ENCODE data around the gene VAX1. TPM values are rescaled to one million over a fixed set of nuclear protein-coding genes. Genes with fewer than 3 reads are reported as not detected.

The VAX1 gene
- total and polyA plus RNA-seq, 2 donors from 2014 or later, result not detected

DNA sequence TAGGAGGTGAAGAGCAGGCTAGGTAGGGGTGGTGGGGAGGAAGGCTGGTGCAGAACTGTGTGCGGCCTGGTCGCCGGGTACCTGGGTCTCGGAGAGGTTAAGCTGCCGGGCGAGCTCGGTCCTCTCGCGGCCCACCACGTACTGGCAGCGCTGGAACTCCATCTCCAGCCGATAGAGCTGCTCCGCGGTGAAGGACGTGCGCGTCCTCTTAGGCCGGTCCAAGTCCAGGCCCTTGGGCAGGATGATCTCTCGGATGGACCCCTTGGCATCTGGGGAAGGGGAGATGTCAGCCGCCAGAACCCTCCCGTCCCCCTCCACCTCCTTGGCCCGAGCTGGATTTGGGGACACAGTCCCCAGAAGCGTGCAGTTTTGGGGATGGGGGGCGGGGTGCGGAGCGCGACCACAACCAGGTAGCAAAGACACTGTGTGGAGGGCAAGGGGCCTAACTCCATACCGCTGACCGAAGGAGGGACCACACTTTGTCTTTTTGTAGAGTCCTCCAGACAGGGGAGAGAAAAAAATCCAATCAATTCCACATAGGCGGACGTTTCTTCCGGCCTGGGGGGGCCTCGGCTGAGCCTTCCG, 1.6 kb downstream of the VAX1 start:
- FAIRE-seq, result no peak
- H3K9ac ChIP-seq (ENCODE audit: low read length in 3 of 3), result no peak overlapping the region
- H3K27me3 ChIP-seq (ENCODE audit: control insufficient read depth, insufficient read depth, low read length), result peaks cover 64% of the 10 kb centered on the region
- H3K27ac ChIP-seq (ENCODE audit: low read depth in 2 of 2, low read length in 2 of 2), result no peak overlapping the region
- intact Hi-C loops (cut with DNase I), result no loop called here
- H3K36me3 ChIP-seq (ENCODE audit: control insufficient read depth in 2 of 3, insufficient read depth in 3 of 3, low read length in 3 of 3), result no peaks in the 10 kb centered on the region
- DNase-seq, result no peak
- peaks cover 0 to 11% (median 10%) of the 10 kb centered on the region in 3 donors for H3K4me1 ChIP-seq (ENCODE audit: control insufficient read depth in 2 of 3, insufficient read depth in 2 of 3, low read depth in 1 of 3, low read length in 3 of 3)
- H3K4me3 ChIP-seq (ENCODE audit: low read length in 3 of 3), result no peak overlapping the region
- TF ChIP-seq, protein P1, sequence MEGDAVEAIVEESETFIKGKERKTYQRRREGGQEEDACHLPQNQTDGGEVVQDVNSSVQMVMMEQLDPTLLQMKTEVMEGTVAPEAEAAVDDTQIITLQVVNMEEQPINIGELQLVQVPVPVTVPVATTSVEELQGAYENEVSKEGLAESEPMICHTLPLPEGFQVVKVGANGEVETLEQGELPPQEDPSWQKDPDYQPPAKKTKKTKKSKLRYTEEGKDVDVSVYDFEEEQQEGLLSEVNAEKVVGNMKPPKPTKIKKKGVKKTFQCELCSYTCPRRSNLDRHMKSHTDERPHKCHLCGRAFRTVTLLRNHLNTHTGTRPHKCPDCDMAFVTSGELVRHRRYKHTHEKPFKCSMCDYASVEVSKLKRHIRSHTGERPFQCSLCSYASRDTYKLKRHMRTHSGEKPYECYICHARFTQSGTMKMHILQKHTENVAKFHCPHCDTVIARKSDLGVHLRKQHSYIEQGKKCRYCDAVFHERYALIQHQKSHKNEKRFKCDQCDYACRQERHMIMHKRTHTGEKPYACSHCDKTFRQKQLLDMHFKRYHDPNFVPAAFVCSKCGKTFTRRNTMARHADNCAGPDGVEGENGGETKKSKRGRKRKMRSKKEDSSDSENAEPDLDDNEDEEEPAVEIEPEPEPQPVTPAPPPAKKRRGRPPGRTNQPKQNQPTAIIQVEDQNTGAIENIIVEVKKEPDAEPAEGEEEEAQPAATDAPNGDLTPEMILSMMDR (IDR thresholded peaks at IDR 0.05; ENCODE audit: borderline replicate concordance, extremely low read depth, insufficient read depth), result no peak
- H3K9me3 ChIP-seq (ENCODE audit: control insufficient read depth in 2 of 3, insufficient read depth in 1 of 3, low read length in 3 of 3), result no peaks in the 10 kb centered on the region

DNA sequence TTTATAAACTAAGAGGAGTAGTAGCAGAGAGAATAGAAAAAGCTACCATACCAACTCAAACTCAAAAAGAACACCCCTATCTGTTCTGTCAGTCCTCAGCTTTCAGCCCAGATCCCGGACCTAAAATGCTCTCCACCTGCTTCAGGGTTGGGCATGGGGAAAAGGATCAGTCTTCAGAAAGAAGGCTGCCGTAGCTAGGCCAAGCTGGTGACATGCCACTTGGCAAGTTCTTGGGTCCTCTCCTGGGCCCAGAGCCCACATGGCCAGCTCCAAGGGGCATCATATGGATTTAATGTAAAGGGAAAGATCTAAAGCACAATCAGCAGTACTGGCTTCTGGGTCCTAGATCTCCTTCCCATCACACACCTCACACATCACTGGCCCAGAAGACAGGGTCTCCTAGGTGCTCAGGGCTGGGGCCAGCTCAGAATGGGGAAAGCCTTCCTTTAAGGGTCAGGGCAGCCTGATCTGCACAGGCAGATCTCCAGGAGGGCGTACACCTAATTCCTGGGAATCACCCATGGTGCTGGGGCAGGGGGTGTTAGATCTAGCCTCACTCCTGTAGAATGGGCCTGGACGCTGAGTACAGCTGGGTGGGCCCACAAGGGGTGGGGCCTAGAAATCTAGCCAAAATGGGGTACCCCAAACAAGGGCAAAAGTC, 2.5 kb downstream of the VAX1 start:
- Histone ChIP-seq H3K9me3 (ENCODE audit: control insufficient read depth in 2 of 3, insufficient read depth in 1 of 3, low read length in 3 of 3) (no peaks in the 10 kb centered on the region), H3K27me3 (ENCODE audit: control insufficient read depth, insufficient read depth, low read length) (peaks cover 65% of the 10 kb centered on the region), H3K4me1 (ENCODE audit: control insufficient read depth in 2 of 3, insufficient read depth in 2 of 3, low read depth in 1 of 3, low read length in 3 of 3) (peaks cover 0 to 15% (median 10%) of the 10 kb centered on the region in 3 donors), H3K27ac (ENCODE audit: low read depth in 2 of 2, low read length in 2 of 2) (no peak overlapping the region), H3K36me3 (ENCODE audit: control insufficient read depth in 2 of 3, insufficient read depth in 3 of 3, low read length in 3 of 3) (no peaks in the 10 kb centered on the region), H3K4me3 (ENCODE audit: low read length in 3 of 3) (no peak overlapping the region), H3K9ac (ENCODE audit: low read length in 3 of 3) (no peak overlapping the region)
- no peak for FAIRE-seq
- TF ChIP-seq, protein P1 (IDR thresholded peaks at IDR 0.05; ENCODE audit: borderline replicate concordance, extremely low read depth, insufficient read depth), result no peak
- intact Hi-C loops (cut with DNase I), result no loop called here
- DNase-seq, result no peak

DNA sequence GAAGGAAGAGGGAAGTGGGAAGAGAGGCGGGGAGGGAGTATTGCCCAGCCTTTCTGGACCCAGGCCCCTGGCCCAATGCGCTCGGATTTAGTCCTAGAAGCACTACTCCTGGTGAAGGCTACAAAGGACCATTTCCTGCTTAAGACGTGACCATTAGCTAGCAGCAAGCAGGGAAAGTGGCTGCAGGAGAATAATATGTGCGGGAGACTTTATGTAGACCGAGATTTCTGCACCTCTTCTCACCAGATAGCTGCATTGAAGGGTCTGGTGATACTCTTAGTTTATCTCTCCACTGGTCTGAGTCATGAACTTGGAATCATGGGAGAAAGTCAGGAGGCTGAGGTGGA, 3.1 kb downstream of the VAX1 start:
- Histone ChIP-seq H3K4me3 (ENCODE audit: low read length in 3 of 3) (no peak overlapping the region), H3K27me3 (ENCODE audit: control insufficient read depth, insufficient read depth, low read length) (peaks cover 67% of the 10 kb centered on the region), H3K27ac (ENCODE audit: low read depth in 2 of 2, low read length in 2 of 2) (no peak overlapping the region), H3K36me3 (ENCODE audit: control insufficient read depth in 2 of 3, insufficient read depth in 3 of 3, low read length in 3 of 3) (no peaks in the 10 kb centered on the region), H3K9ac (ENCODE audit: low read length in 3 of 3) (no peak overlapping the region), H3K9me3 (ENCODE audit: control insufficient read depth in 2 of 3, insufficient read depth in 1 of 3, low read length in 3 of 3) (no peaks in the 10 kb centered on the region), H3K4me1 (ENCODE audit: control insufficient read depth in 2 of 3, insufficient read depth in 2 of 3, low read depth in 1 of 3, low read length in 3 of 3) (peaks cover 0 to 15% (median 10%) of the 10 kb centered on the region in 3 donors)
- TF ChIP-seq, protein P1 (IDR thresholded peaks at IDR 0.05; ENCODE audit: borderline replicate concordance, extremely low read depth, insufficient read depth), result no peak
- intact Hi-C loops (cut with DNase I), result no loop called here
- DNase-seq (no peak), FAIRE-seq (no peak)
